Karpas-422 (cell line): ENCODE data around the gene PLK5. TPM values are rescaled to one million over a fixed set of nuclear protein-coding genes. Genes with fewer than 3 reads are reported as not detected.
"Not testable (repeated sequence)": the region's sequence is repeated elsewhere in the genome, so short reads cannot be mapped to it uniquely, and the experiment has no call there.

Source experiments
- DNase-seq: peaks from one replicate; pipeline ENCODE4 v3.0.0-alpha.2; 2015
- H2AFZ ChIP-seq: fragments of 200-600 bp; sonication (generic); 2 replicates; pipeline ENCODE4 v1.6.1; 2014; ENCODE audit warnings: antibody characterized with exemption, low read length, mixed read lengths
- H3K27ac ChIP-seq: fragments of 200-600 bp; sonication (generic); 2 replicates; pipeline ENCODE4 v1.5.1; 2014; ENCODE audit warnings: mild to moderate bottlenecking, low read length, moderate library complexity
- H3K27me3 ChIP-seq: fragments of 200-600 bp; sonication (generic); 2 replicates; pipeline ENCODE4 v1.6.1; 2014; ENCODE audit warnings: low read length, mixed read lengths
- H3K36me3 ChIP-seq: fragments of 200-600 bp; sonication (generic); 2 replicates; pipeline ENCODE4 v1.6.1; 2014; ENCODE audit warnings: low read length, mixed read lengths; ENCODE audit not compliant: insufficient read depth
- H3K4me1 ChIP-seq: fragments of 200-600 bp; sonication (generic); 2 replicates; pipeline ENCODE4 v1.6.1; 2014; ENCODE audit warnings: mild to moderate bottlenecking, low read length, mixed read lengths
- H3K4me2 ChIP-seq: fragments of 200-600 bp; sonication (generic); 2 replicates; pipeline ENCODE4 v1.6.1; 2014; ENCODE audit warnings: low read length, low read depth, mild to moderate bottlenecking; ENCODE audit not compliant: poor library complexity, severe bottlenecking
- H3K4me3 ChIP-seq: fragments of 200-600 bp; sonication (generic); 2 replicates; pipeline ENCODE4 v1.5.1; 2014; ENCODE audit warnings: mild to moderate bottlenecking, antibody characterized with exemption, low read length, mixed read lengths
- H3K79me2 ChIP-seq: fragments of 200-600 bp; sonication (generic); 2 replicates; pipeline ENCODE4 v1.6.1; 2014; ENCODE audit warnings: mild to moderate bottlenecking, low read length, mixed read lengths
- H3K9ac ChIP-seq: fragments of 200-600 bp; sonication (generic); 2 replicates; pipeline ENCODE4 v1.6.0; 2014; ENCODE audit warnings: low read length
- H3K9me2 ChIP-seq: fragments of 200-600 bp; sonication (generic), shearing (Covaris generic); replicated peaks from 2 replicates; pipeline ENCODE4 v1.6.0; 2014; ENCODE audit warnings: mild to moderate bottlenecking, low read length, moderate library complexity; ENCODE audit not compliant: insufficient read depth
- H3K9me3 ChIP-seq: fragments of 300-700, 200-600 bp; sonication (generic); 2 replicates; pipeline ENCODE4 v1.6.1; 2014; ENCODE audit warnings: low read length, mixed read lengths
- H4K20me1 ChIP-seq: fragments of 200-600 bp; sonication (generic); 2 replicates; pipeline ENCODE4 v1.6.1; 2014; ENCODE audit warnings: mild to moderate bottlenecking, antibody characterized with exemption, low read length, low read depth; ENCODE audit not compliant: insufficient read depth
- total RNA-seq: library from RNA; depleted of rRNA; stranded (reverse); fragments of >200 nt; shearing (Covaris generic); gene quantifications from 2 replicates; pipeline ENCODE4 v1.2.3, GENCODE V29; 2014; ENCODE audit warnings: low replicate concordance

PLK5 gene
- total RNA-seq, 1 experiment from 2014 or later, result not detected

DNA sequence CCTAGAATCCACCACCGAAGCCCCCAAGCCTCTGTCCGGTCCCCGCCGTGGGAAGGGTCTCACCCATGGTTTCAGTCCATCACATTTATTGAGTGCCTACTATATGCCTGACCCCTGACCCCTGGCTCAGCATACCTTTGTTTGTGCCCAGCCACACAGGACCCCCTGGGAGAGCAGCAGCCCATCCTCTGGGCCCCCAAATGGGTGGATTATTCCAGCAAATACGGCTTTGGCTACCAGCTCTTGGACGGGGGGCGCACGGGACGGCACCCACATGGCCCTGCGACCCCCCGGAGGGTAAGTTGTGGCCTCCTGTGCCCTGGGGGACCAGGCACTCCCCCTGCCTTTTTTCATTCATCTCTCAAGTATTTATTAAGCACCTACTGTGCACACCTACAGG is 7.7 kb downstream of the PLK5 start:
- H3K4me1 ChIP-seq, result no peaks in the 10 kb centered on the region
- H3K27ac ChIP-seq, result no peak overlapping the region
- H3K4me3 ChIP-seq, result no peak overlapping the region
- no peak overlapping the region for H2AFZ ChIP-seq
- no peaks in the 10 kb centered on the region for H3K9me3 ChIP-seq
- no peak overlapping the region for H3K4me2 ChIP-seq
- H3K9me2 ChIP-seq, result no peaks in the 10 kb centered on the region
- H3K27me3 ChIP-seq, result no peaks in the 10 kb centered on the region
- no peaks in the 10 kb centered on the region for H3K79me2 ChIP-seq
- H3K9ac ChIP-seq, result no peak overlapping the region
- H3K36me3 ChIP-seq, result no peaks in the 10 kb centered on the region
- H4K20me1 ChIP-seq, result no peaks in the 10 kb centered on the region
- DNase-seq, result no peak

DNA sequence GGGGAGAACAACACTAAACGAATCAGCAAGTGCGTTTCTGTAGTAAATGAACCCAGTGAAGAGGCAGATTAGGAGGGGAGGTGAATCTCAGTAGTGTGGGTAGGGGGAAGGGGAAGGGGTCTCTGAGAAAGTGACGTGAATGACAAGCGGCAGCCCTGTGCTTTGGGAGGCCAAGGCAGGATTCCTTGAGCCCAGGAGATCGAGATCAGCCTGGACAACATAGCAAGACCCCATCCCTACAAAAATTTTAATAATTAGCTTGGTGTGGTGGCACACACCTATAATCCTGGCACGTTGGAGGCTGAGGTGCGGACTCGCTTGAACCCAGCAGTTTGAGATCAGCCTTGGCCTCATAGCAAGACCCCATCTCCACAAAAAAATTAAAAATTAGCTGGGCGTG is 8.1 kb downstream of the PLK5 start:
- Histone ChIP-seq H3K9me3 (no peaks in the 10 kb centered on the region), H3K79me2 (no peaks in the 10 kb centered on the region), H3K36me3 (no peaks in the 10 kb centered on the region), H3K4me2 (no peak overlapping the region), H3K9ac (no peak overlapping the region), H3K27me3 (no peaks in the 10 kb centered on the region), H3K27ac (no peak overlapping the region), H3K4me1 (no peaks in the 10 kb centered on the region), H2AFZ (no peak overlapping the region), H3K4me3 (no peak overlapping the region), H3K9me2 (no peaks in the 10 kb centered on the region), H4K20me1 (no peaks in the 10 kb centered on the region)
- DNase-seq, result no peak

DNA sequence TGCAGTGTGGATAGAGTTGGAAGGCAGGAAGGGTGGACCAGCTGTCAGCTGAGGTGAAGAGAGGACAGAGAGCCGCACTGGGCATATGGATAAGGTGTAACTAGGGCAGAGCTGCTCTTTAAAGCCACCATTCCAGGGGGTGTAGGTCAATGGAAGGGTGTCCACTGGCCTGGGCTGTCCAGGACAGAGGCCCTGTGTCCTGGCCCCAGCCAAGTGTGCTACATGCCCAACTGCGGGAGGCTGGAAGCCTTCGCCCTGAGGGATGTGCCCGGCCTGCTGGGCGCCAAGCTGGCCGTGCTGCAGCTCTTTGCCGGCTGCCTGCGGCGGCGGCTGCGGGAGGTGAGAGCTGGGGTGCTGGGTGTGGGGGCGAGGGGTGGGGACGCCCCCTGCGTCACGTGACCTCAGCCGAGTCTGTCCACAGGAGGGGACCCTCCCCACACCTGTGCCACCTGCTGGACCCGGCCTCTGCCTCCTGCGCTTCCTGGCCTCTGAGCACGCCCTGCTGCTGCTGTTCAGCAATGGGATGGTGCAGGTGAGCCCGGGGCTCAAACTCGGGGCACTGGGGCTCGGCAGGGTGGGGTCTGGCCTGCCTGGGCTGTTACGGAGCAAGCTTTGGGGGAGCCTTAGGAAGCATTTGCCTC is 9.8 kb downstream of the PLK5 start:
- no peaks in the 10 kb centered on the region for H3K4me1 ChIP-seq
- no peak for DNase-seq
- no peaks in the 10 kb centered on the region for H3K27me3 ChIP-seq
- no peak overlapping the region for H3K4me3 ChIP-seq
- no peak overlapping the region for H3K4me2 ChIP-seq
- no peaks in the 10 kb centered on the region for H4K20me1 ChIP-seq
- H2AFZ ChIP-seq, result no peak overlapping the region
- H3K9me2 ChIP-seq, result no peaks in the 10 kb centered on the region
- no peak overlapping the region for H3K9ac ChIP-seq
- no peak overlapping the region for H3K27ac ChIP-seq
- no peaks in the 10 kb centered on the region for H3K36me3 ChIP-seq
- H3K79me2 ChIP-seq, result no peaks in the 10 kb centered on the region
- no peaks in the 10 kb centered on the region for H3K9me3 ChIP-seq

DNA sequence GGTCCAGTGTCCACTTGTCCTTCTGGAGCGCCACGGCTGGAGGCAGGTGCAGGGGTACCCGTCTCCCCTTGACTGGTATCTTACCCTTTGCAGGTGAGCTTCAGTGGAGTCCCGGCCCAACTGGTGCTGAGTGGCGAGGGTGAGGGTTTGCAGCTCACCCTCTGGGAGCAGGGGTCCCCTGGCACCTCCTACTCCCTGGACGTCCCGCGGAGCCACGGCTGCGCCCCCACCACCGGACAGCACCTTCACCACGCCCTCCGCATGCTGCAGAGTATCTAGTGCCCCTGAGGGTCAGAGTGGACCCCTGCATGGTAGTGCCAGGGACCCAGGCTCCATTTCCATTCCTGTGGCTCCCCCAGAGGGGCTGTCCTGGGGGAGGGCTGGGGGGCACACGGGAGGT is 11.1 kb downstream of the PLK5 start:
- H2AFZ ChIP-seq, result no peak overlapping the region
- H3K9ac ChIP-seq, result no peak overlapping the region
- no peak for DNase-seq
- H3K27ac ChIP-seq, result no peak overlapping the region
- no peaks in the 10 kb centered on the region for H3K36me3 ChIP-seq
- H3K27me3 ChIP-seq, result no peaks in the 10 kb centered on the region
- no peaks in the 10 kb centered on the region for H3K9me3 ChIP-seq
- no peaks in the 10 kb centered on the region for H4K20me1 ChIP-seq
- H3K4me3 ChIP-seq, result no peak overlapping the region
- no peaks in the 10 kb centered on the region for H3K9me2 ChIP-seq
- no peak overlapping the region for H3K4me2 ChIP-seq
- no peaks in the 10 kb centered on the region for H3K4me1 ChIP-seq
- no peaks in the 10 kb centered on the region for H3K79me2 ChIP-seq

DNA sequence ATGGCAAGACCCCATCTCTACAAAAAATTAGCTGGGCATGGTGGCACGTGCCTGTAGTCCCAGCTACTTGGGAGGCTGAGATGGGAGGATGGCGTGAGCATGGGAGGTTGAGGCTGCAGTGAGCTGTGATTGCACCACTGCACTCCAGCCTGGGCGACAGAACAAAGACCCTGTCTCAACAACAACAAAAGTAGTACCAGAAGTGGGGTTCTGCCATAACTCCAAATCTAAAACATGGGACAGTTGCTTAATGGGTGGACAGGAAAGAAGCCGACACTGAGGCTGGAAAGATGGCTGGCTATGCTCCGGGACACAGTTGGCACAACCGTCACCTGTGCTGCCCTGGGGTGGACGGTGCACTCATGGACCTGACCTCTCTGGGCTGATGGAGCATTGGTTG is 11.8 kb downstream of the PLK5 start:
- not testable (repeated sequence) for H2AFZ ChIP-seq, H3K79me2 ChIP-seq, H4K20me1 ChIP-seq, H3K4me2 ChIP-seq, H3K36me3 ChIP-seq, DNase-seq, H3K27ac ChIP-seq, H3K9ac ChIP-seq, H3K4me3 ChIP-seq, H3K4me1 ChIP-seq, H3K9me3 ChIP-seq, H3K9me2 ChIP-seq, H3K27me3 ChIP-seq

DNA sequence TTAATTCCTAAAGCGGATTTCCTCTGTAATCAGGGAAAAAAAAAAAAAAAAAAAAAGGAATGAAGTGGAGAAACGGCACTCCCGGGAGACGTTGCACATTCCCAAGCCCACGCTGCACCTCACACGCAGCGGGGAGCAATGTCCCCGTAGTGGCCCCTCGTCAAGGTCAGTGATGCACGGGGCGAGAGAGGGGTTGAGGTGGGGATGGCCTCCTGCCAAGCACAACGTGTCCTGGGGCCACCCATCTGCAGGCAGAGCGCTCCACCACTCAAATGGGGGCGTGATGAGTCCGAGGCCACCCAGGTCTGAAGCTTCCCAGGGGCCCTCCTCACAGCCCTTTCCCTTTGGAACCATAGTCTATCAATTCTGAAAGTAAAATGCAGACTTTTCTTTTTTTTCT is 15.1 kb downstream of the PLK5 start:
- Histone ChIP-seq H3K36me3 (no peaks in the 10 kb centered on the region), H3K4me1 (no peaks in the 10 kb centered on the region), H3K4me2 (no peak overlapping the region), H2AFZ (no peak overlapping the region), H3K9ac (no peak overlapping the region), H3K27ac (no peak overlapping the region), H3K27me3 (no peaks in the 10 kb centered on the region), H3K9me2 (no peaks in the 10 kb centered on the region), H3K79me2 (no peaks in the 10 kb centered on the region), H4K20me1 (no peaks in the 10 kb centered on the region), H3K4me3 (no peak overlapping the region), H3K9me3 (no peaks in the 10 kb centered on the region)
- DNase-seq, result no peak

DNA sequence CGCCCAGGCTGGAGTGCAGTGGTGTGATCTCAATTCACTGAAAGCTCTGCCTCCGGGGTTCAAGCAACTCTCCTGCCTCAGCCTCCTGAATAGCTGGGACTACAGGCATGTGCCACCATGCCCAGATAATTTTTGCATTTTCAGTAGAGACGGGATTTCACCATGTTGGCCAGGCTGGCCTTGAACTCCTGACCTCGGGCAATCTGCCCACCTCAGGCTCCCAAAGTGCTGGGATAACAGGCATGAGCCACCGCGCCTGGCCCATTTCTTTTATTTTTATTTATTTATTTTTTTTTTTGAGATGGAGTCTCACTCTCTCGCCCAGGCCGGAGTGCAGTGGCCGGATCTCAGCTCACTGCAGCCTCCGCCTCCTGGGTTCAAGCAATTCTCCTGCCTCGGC is 15.9 kb downstream of the PLK5 start:
- not testable (repeated sequence) for H3K36me3 ChIP-seq, H3K27me3 ChIP-seq, H3K9me3 ChIP-seq, H2AFZ ChIP-seq, H4K20me1 ChIP-seq, H3K4me3 ChIP-seq, H3K4me2 ChIP-seq, H3K9ac ChIP-seq, H3K4me1 ChIP-seq, H3K79me2 ChIP-seq, DNase-seq, H3K9me2 ChIP-seq, H3K27ac ChIP-seq

DNA sequence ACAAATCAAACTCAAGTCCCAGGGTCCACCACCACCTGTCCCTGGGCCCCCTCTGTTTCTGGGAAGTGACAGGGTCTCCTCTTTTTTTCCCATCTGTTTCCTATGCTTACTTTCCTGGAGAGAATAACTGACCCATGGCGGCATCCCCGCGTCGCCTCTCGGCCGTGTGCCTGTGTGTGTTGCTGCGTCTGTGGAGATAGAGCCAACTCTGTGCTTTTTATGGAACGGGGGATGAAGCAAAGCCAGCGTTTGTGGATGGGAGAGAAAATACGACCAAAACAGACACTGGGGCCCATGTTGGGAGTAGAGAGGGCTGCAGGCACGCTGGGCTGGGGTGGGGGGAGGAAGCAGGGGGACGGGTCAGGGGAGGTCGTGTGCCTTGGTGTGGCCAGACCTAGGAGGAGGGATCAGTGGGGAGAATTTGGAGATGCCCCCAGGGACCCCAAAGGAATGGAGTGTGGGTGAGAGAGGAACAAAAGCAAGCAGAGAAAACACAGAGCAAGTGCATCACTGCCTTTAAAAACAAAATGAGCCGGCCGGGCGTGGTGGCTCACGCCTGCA is 16.6 kb downstream of the PLK5 start:
- no peak for DNase-seq
- Histone ChIP-seq H2AFZ (no peak overlapping the region), H3K27ac (no peak overlapping the region), H3K79me2 (no peaks in the 10 kb centered on the region), H4K20me1 (no peaks in the 10 kb centered on the region), H3K9ac (no peak overlapping the region), H3K9me2 (no peaks in the 10 kb centered on the region), H3K4me2 (no peak overlapping the region), H3K4me3 (no peak overlapping the region), H3K4me1 (no peaks in the 10 kb centered on the region), H3K9me3 (no peaks in the 10 kb centered on the region), H3K27me3 (no peaks in the 10 kb centered on the region), H3K36me3 (no peaks in the 10 kb centered on the region)
